Esophagus muscularis mucosa (tissue), 4 donors: ENCODE measurements around the gene GPC6. TPM values are rescaled to one million over a fixed set of nuclear protein-coding genes. Genes with fewer than 3 reads are reported as not detected.

Experiments
- DNase-seq: peaks from one replicate; pipeline ENCODE4 v3.0.0-alpha.2; 2017; ENCODE audit errors: extremely low spot score
- H3K27ac ChIP-seq, 4 donors: fragments of 200-600 bp; sonication (generic); replicated peaks in 1 of 4; 1 replicate in 3 of 4; 2 replicates in 1 of 4; pipeline ENCODE4 v1.5.1; 2016 to 2019; ENCODE audit warnings: mild to moderate bottlenecking in 1 of 4
- H3K27me3 ChIP-seq, 4 donors: fragments of 200-600 bp; sonication (generic); one replicate each; pipeline versions ENCODE4 v1.5.1 to v1.6.0; 2016 to 2019
- H3K36me3 ChIP-seq, 4 donors: fragments of 200-600 bp; sonication (generic); one replicate each; pipeline ENCODE4 v1.5.1; 2016 to 2019
- H3K4me1 ChIP-seq, 4 donors: fragments of 200-600 bp; sonication (generic); one replicate each; pipeline ENCODE4 v1.5.1; 2016 to 2019
- H3K4me3 ChIP-seq, 4 donors: fragments of 200-600 bp; sonication (generic); 1 replicate in 2 of 4; 2 replicates in 2 of 4; pipeline ENCODE4 v1.5.1; 2016 to 2019; ENCODE audit warnings: mild to moderate bottlenecking in 4 of 4, moderate library complexity in 1 of 4
- H3K9me3 ChIP-seq, 4 donors: fragments of 200-600 bp; sonication (generic); 1 replicate in 3 of 4; 2 replicates in 1 of 4; pipeline ENCODE4 v1.5.1; 2016 to 2019
- CTCF ChIP-seq, 3 experiments: fragments of 200-600 bp in 2 of 3; fragments of 450-650 bp in 1 of 3; sonication (generic) in 2 of 3; IDR thresholded peaks; one replicate each; pipeline ENCODE4 v1.5.1; 2017 to 2019; ENCODE audit warnings: antibody characterized with exemption in 3 of 3, mild to moderate bottlenecking in 2 of 3, moderate library complexity in 1 of 3
- EP300 ChIP-seq: sonication (generic); formaldehyde crosslinking; IDR thresholded peaks from one replicate; pipeline ENCODE4 v1.6.1; 2017; ENCODE audit warnings: antibody characterized with exemption
- POLR2A ChIP-seq: fragments of 450-650 bp; IDR thresholded peaks from one replicate; pipeline ENCODE4 v1.6.1; 2017; ENCODE audit warnings: antibody characterized with exemption, moderate library complexity, mild to moderate bottlenecking, low read depth
- POLR2AphosphoS5 ChIP-seq, 2 donors: sonication (generic); formaldehyde crosslinking; IDR thresholded peaks; one replicate each; pipeline ENCODE4 v1.6.1; 2017; ENCODE audit warnings: antibody characterized with exemption in 2 of 2
- WGBS: methylation state at CpG from one replicate; pipeline ENCODE4 v1.1.5; 2018; 5-methylcytosine and 5-hydroxymethylcytosine counted together
- intact Hi-C: fragments of 100-400 bp; cut with DNase I; formaldehyde crosslinking; loops from one replicate; pipeline ENCODE4 v1.15.1; 2023
- total RNA-seq, 4 donors: library from RNA; depleted of rRNA; stranded (reverse); fragments of >200 nt; gene quantifications; one replicate each; pipeline versions ENCODE4 v1.1.0 to v1.2.1, GENCODE V29; 2016

GPC6 gene
- total RNA-seq, 4 donors from 2014 or later, result 6.5 to 17.2 (median 13.5) TPM

DNA sequence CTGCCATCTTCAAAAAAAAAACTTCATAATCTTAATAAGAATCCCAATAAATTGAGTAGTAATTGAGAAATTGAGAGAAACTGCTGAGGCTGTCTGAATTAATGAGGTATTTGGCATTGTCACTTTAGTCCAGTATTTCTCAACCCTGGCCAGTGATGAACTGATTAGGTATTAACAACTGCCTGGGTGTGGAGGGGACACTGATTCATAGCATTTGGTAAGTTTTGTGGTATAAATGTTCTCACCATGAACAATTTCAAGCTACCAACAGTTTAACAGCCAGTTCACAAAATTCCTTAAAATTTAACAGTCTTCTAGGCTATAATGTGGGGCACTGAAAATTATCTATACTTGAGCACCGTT lies 18.3 kb downstream of the GPC6 start:
- TF ChIP-seq POLR2A, result no peak
- TF ChIP-seq POLR2AphosphoS5 (IDR thresholded peaks at IDR 0.05), result no peak
- TF ChIP-seq EP300, result no peak
- TF ChIP-seq CTCF (IDR thresholded peaks at IDR 0.05), result no peak
- no peaks in the 10 kb centered on the region for H3K27me3 ChIP-seq
- peaks cover 0 to 9% (median 4%) of the 10 kb centered on the region in 4 donors for H3K4me1 ChIP-seq
- peak overlapping the region in 3 of 4 donors; percentile 32 to 54 (median 47) for H3K27ac ChIP-seq
- H3K36me3 ChIP-seq, result no peaks in the 10 kb centered on the region
- 75% methylated on average over 1 of the region's 1 CpG for WGBS
- peak overlapping the region; percentile 23 to 41 (median 28) for H3K4me3 ChIP-seq
- intact Hi-C loops, result no loop called here
- DNase-seq, result no peak
- H3K9me3 ChIP-seq, result peaks cover 0 to 4% (median 4%) of the 10 kb centered on the region in 4 donors

GRCh38 chr13:93246069-93246468 lies 19.5 kb downstream of the GPC6 start:
- Histone ChIP-seq H3K36me3 (no peaks in the 10 kb centered on the region), H3K4me1 (peaks cover 0 to 9% (median 4%) of the 10 kb centered on the region in 4 donors), H3K4me3 (no peak overlapping the region), H3K27ac (no peak overlapping the region), H3K27me3 (no peaks in the 10 kb centered on the region), H3K9me3 (no peaks in the 10 kb centered on the region)
- 95% methylated on average over 1 of the region's 1 CpG for WGBS
- intact Hi-C loops, result no loop called here
- TF ChIP-seq EP300 (no peak), POLR2A (no peak), POLR2AphosphoS5 (IDR thresholded peaks at IDR 0.05) (no peak), CTCF (IDR thresholded peaks at IDR 0.05) (no peak)
- DNase-seq, result no peak

GRCh38 chr13:93248627-93249047 lies 22.0 kb downstream of the GPC6 start:
- H3K4me3 ChIP-seq, result no peak overlapping the region
- H3K9me3 ChIP-seq, result no peaks in the 10 kb centered on the region
- TF ChIP-seq CTCF (IDR thresholded peaks at IDR 0.05) (no peak), POLR2A (no peak), EP300 (no peak), POLR2AphosphoS5 (IDR thresholded peaks at IDR 0.05) (no peak)
- intact Hi-C loops, result no loop called here
- no peak for DNase-seq
- 74% methylated on average over 5 of the region's 8 CpGs for WGBS
- H3K27ac ChIP-seq, result no peak overlapping the region
- no peaks in the 10 kb centered on the region for H3K36me3 ChIP-seq
- no peaks in the 10 kb centered on the region for H3K27me3 ChIP-seq
- peaks cover 0 to 7% (median 3%) of the 10 kb centered on the region in 4 donors for H3K4me1 ChIP-seq

GRCh38 chr13:93249364-93250306 lies 23.0 kb downstream of the GPC6 start:
- no peak overlapping the region for H3K27ac ChIP-seq
- no peaks in the 10 kb centered on the region for H3K36me3 ChIP-seq
- no peaks in the 10 kb centered on the region for H3K27me3 ChIP-seq
- WGBS, result 90% methylated on average over 7 of the region's 7 CpGs
- TF ChIP-seq POLR2AphosphoS5 (IDR thresholded peaks at IDR 0.05), result no peak
- no peak for TF ChIP-seq CTCF (IDR thresholded peaks at IDR 0.05)
- TF ChIP-seq EP300, result no peak
- no peak for TF ChIP-seq POLR2A
- no peaks in the 10 kb centered on the region for H3K4me1 ChIP-seq
- no peak overlapping the region for H3K4me3 ChIP-seq
- DNase-seq, result no peak
- H3K9me3 ChIP-seq, result no peaks in the 10 kb centered on the region
- intact Hi-C loops, result no loop called here
